Limb (tissue), 2 donors: ENCODE measurements around the gene ZNF865.

Experiments used
- DNase-seq, 2 donors: peaks; one replicate each; pipeline ENCODE4 v3.0.0-alpha.2; 2016; ENCODE audit errors: extremely low spot score in 2 of 2

The ZNF865 gene

DNA sequence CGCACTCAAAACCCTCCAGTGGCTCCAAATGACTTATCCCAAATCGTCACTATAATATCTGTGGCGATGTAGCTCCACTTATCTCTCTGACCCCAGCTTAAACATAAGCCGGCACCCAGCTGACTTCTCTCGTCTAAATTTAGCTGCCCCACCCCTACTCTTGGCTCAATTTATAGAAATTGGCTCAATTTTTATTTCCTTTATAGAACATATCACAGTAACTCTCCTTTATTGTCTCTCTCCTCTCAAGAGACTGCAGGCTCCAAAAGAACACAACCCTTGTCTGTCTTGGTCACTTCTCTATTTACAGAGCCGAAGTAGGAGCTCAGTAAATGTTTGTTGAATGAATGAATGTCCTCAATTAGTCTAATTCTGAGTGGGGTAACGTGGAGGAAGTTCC is 18.1 kb downstream of the ZNF865 start:
- no peak for DNase-seq

DNA sequence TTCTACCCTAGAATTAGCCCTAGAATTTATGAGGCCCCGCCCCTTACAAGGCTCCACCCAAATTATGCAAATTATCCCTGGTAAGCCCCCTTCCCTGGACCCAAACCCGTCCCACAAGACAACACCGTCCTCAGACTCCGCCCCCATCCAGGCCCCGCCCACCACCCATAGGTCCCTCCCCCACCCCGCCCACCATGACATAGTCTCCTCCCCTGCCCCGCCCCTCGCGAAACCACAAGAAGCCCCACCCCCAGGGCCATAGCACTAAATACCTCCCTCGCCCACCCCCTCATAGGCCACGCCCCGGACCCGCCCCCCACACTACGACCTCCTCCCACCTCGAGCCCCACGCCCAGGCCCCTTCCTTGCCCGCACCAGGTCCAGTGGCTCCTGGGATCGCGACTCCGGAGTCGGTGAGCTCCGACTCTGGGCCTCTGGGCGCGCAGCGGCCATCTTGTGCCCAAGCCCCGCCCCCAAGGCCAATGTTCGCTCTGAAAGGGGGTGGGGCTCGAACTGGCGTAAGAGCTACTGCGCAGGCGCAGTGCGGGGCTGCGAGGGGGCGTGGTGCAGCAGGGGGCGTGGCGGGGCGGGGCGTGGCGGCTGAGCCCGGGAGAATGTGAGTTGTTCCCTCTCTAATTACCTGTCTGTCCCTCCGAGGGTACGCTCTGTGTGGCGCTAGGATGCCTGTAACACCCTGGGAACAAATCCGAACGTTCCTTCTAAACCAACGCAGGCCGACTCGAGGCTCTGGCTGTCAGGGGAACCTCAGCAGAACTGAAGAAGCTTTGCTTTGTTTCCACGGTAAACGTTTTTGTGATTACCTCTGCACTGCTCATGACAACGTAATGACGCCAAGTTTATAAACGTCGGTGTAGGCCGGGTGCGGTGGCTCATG is 18.9 kb downstream of the ZNF865 start, which contains the start of gene ZNF784:
Gene ZNF784 (minus strand): TSS at position 458 of the 895 bp plus-strand sequence. CDS start 5 bp downstream, at position 453.
- DNase-seq: peak; percentile 97

DNA sequence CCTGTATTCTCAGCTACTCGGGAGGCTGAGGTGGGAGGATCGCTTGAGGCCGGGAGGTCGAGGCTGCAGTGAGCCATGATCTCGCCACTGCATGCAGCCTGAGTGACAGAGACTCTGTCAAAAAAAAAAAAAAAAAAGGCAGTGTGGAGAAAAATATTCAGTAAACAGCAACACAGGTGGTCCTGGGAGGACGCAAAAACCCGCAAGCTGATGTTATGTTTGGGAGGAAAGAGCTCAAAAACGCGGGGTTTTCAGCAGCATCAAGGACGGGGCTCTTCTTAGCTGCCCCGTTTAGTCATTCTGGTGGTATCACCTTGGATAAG is 19.5 kb downstream of the ZNF865 start:
- DNase-seq: no peak

- no peak for DNase-seq
These were observed 20.9 kb downstream of the ZNF865 start for GRCh38 chr19:55626350-55626749.

GRCh38 chr19:55632463-55632834 is 27.0 kb downstream of the ZNF865 start:
- peak; percentile 85 to 88 for DNase-seq

- no peak for DNase-seq
These were observed 28.4 kb downstream of the ZNF865 start for GRCh38 chr19:55633861-55634260.

DNA sequence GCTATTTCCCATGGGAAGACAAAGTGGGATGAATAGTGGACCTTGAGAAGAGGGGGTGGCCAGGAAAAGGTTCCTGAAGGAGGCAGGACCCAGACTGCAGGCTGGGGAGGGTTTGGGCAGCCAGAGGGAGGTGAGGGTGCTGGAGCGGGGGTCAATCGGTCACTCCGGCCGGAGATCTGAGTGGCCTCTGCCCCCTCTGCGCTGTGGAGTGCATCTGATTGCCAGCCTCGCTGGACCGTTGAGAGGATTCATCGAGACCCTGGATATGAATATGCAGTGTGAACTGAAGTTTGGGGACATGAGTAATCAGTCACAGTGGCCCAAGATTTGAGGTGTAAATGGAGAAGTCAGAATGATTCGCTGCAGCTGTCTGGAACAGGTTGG is 29.9 kb downstream of the ZNF865 start:
- no peak for DNase-seq

GRCh38 chr19:55635856-55636440 is 30.5 kb downstream of the ZNF865 start:
- no peak for DNase-seq

DNA sequence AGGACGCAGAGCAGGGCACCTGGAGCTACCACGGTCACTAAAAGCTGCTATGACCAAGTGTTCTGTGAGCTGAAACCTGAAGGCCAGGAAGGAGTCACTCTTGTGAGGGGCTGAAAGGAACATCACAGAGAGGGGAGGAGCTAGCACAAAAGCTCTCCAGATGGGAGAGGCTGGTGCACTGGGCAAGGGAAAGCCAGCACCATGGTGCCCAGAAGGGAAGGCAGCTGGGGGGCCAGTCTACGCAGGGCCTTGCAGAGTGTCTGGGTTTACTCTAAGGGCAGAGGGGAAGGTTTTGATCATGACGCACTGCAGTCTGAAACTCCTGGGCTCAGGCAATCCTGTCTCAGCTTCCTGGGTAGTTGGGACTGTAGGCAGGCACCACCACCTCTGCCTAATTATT is 31.3 kb downstream of the ZNF865 start:
- no peak for DNase-seq

DNA sequence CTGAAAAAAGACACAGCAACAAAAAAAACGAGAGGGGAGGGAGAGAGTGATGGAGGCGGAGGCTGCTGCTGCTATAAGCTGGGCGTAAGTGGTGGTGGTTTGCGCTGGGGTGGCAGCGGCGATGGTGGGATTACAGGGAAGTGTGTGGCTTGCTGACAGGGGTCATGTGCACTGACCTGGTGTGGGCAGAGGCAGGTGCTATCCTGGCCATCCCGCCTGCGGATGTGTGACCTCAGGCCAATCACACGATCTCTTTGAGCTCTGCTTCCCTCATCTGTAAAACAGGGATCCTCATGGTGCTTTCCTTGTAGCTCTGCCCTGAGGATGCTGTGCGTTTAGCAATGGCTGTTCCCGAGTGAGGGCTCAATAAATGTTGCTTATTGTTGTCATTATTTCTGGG is 32.1 kb downstream of the ZNF865 start:
- DNase-seq: no peak

GRCh38 chr19:55638864-55639359 is 33.5 kb downstream of the ZNF865 start:
- DNase-seq: peak in 1 of 2 donors; percentile 48

- DNase-seq: peak; percentile 54 to 85
These were observed 34.7 kb downstream of the ZNF865 start for GRCh38 chr19:55640043-55640576.

- DNase-seq: peak; percentile 75 to 86
These were observed 35.4 kb downstream of the ZNF865 start, which contains the start of gene ZNF580 for GRCh38 chr19:55640577-55641425. ZNF580 (plus strand) TSS chr19:55641002; CDS start chr19:55642509, 1,507 bp downstream.

DNA sequence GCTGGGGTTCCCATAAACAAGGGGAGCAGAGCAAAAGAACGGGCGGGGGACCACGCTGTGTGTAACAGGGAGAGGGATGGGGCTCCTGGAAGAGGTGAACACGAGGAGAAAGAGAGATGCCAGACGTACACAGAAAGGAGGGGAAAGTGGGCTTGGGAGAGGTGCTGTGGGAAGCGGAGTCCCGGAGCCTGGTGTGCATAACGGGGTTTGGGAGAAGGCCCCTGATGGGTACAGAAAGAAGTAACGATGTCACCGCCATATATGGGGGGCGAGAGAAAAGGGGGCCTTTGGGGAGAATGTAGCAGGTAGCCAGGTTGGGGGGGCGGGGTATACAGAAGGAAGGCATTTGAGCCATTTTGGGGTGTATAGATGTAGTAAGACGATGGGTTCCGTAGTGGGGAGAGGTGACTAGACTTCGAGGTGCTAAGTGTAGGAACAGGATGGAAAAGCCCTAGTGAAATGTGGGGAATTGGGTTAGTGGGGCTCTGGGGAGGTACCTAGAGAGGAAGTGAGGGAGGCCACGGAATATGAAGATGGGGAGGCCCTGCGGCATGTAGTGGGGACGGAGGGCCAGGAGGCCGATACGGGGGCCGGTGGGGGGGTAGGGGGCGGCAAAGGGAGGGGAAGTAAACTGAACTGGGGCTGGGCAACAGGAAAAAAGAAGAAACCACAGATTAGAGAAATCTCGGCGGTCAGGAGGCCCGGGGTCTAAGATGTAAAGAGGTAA is 36.1 kb downstream of the ZNF865 start:
- DNase-seq: no peak

DNA sequence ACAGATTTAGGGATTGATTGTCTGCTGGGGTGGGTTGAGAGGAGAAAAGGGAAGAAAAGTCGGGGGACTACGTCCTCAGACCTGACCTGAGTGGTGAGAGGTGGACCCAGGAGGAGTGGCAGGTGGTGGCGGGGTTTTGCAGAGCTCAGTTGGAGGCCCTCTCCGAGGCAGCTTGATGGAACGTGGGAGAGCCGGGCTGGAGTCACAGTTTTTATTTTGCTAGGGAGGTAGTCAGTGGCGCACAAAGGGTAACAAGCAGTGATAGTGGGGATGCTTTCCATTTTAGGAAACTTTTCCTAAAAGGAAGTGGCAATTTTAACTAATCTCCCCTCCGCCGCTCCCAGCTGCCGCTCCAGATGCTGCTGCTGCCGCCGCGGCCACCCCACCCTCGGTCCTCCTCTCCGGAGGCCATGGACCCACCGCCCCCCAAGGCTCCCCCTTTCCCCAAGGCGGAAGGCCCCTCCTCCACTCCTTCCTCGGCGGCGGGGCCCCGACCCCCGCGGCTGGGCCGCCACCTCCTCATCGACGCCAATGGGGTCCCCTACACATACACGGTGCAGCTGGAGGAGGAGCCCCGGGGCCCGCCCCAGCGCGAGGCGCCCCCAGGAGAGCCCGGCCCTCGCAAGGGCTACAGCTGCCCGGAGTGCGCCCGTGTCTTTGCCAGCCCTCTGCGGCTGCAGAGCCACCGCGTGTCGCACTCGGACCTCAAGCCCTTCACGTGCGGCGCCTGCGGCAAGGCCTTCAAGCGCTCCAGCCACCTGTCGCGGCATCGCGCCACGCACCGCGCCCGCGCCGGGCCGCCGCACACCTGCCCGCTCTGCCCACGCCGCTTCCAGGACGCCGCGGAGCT is 36.9 kb downstream of the ZNF865 start:
- DNase-seq: peak in 1 of 2 donors; percentile 48

- DNase-seq: peak; percentile 62 to 84
These were observed 37.8 kb downstream of the ZNF865 start, which contains the start of gene ZNF581 for GRCh38 chr19:55643003-55643886. ZNF581 (plus strand) TSS chr19:55643649; CDS start chr19:55644572, 923 bp downstream.

GRCh38 chr19:55643887-55644176 is 38.4 kb downstream of the ZNF865 start:
- DNase-seq: no peak

DNA sequence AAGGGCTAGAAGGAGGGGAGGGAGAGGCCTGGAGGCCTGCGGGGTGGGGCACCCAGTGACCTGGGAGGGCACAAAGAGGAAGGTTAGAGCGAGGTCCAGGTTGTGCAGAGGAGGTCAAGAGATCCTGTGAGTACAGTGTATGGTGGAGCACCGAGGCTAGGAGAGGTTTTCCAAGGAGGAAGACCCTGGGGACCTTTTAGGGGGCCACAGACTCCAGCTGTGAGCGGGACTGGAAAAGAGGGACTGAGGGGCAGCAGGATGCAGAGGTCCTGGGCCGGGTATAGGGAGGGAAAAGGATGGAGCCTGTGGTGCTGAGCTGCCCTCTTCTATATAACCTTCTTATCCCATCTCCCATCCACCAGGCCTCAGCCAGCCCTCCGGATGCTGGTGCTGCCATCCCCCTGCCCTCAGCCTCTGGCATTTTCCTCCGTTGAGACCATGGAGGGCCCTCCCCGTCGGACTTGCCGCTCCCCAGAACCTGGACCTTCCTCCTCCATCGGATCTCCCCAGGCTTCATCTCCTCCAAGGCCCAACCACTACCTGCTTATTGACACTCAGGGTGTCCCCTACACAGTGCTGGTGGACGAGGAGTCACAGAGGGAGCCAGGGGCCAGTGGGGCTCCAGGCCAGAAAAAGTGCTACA is 38.9 kb downstream of the ZNF865 start:
- DNase-seq: no peak
